GM23338 (cell line): Measurements from ENCODE around the gene COL6A1.
"Not testable (repeated sequence)": the region's sequence is repeated elsewhere in the genome, so short reads cannot be mapped to it uniquely, and the experiment has no call there.

Source experiments
- CTCF ChIP-seq, 2 experiments: fragments of 200-600 bp in 1 of 2; sonication (generic) in 1 of 2; conservative IDR thresholded peaks; 2 replicates each; pipeline versions ENCODE4 v1.5.1 to v1.6.1; 2016 to 2017; ENCODE audit warnings: antibody characterized with exemption in 2 of 2, low read depth in 2 of 2, mild to moderate bottlenecking in 2 of 2, moderate library complexity in 1 of 2
- EZH2 ChIP-seq: fragments of 200-600 bp; sonication (generic); IDR thresholded peaks from one replicate; pipeline ENCODE4 v1.8.0; 2017; ENCODE audit warnings: antibody characterized with exemption, mild to moderate bottlenecking, low read depth; ENCODE audit not compliant: unreplicated experiment

- not testable (repeated sequence) for TF ChIP-seq CTCF (conservative IDR thresholded peaks at IDR 0.05; ENCODE audit: low read depth in 2 of 2); EZH2
Observed at GRCh38 chr21:46005894-46006546, 24.4 kb downstream of the COL6A1 start.
